ELF-1 (cell line): ENCODE measurements around the gene CDC7.
"Not testable (repeated sequence)": the region's sequence is repeated elsewhere in the genome, so short reads cannot be mapped to it uniquely, and the experiment has no call there.

Experiments
- DNase-seq: peaks from one replicate; pipeline ENCODE4 v3.0.0-alpha.2; 2016; ENCODE audit warnings: low read depth, low spot score

Gene CDC7

DNA sequence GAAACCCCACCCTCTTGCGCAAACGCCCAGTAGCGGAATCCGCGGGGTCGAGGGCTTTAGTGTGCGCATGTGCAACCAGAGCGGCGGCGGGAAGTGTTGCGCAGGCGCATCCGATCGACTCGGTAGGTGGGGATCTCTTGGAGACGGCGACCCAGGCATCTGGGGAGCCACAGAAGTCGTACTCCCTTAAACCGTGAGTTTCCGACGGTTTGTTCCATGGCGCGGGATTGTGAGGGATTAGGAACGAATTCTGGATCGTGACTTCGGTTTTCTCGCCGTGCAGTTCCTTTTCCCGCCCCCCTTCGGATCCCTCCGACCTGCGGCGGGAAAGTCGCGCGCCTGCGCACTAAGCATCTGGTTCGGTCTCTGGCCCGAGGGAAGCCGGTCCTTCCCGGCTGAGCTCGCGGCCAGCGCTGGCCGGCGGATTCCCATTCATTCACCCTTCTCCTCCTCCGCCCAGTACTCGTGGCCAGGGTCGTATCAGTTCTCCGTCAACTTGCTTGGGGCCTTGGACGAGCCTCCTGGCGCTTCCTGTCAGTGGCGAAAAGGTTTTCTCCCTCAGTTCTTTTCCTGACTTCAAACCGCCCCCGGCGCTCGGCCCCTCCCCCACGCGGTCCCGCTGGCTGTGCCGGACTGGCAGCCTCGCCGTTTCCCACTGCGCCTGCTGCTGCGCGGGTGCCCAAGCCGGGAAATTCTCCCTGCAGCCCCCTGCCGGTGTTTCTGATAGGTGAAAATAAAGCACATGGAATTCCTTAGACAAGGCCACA, at the start of gene CDC7:
TSS of gene CDC7 (plus strand) at position 96 of the 767 bp plus-strand sequence. CDS start 866 bp downstream, outside the sequence.
- DNase-seq = peak; percentile 97

DNA sequence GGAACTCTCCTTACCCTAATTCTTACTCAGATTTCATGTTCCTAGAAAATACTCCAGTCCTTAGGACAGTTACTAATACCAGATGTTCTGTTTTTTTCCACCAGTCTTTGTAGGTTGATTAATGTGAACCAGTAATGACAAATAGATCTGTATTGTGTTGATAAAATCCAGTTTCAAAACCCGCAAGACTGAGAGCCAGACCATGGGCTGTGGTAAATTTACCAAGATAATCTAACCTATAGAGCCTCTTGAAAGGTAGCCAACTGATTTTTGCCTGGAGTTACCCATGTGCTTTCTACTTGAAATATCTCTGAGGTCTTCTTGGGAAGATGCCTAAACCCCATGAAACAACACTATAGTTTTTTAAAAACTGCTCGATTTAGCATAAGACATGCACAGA, 46.5 kb upstream of the CDC7 start:
- no peak for DNase-seq

GRCh38 chr1:91455334-91455733, 45.3 kb upstream of the CDC7 start:
- DNase-seq = no peak

GRCh38 chr1:91455896-91456295, 44.8 kb upstream of the CDC7 start:
- DNase-seq = no peak

DNA sequence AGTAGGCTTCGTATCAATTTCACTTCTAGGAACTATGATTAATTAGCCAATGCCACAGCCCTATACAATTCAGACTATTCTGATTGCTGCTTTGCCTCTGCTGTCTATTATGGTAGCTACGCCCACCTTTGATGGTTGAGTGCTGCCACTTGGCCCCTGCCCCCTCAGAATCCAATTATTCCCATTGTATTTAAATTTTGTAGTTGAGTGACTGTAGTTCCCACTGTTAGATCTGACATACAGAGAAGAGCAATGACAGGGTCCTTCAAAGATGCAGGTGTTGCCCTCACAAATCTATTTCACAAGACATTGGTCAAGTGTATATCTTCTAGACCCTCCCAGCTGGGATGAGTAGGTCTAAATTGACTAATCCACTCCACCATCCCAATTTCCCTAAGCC, 35.3 kb upstream of the CDC7 start:
- DNase-seq = not testable (repeated sequence)

DNA sequence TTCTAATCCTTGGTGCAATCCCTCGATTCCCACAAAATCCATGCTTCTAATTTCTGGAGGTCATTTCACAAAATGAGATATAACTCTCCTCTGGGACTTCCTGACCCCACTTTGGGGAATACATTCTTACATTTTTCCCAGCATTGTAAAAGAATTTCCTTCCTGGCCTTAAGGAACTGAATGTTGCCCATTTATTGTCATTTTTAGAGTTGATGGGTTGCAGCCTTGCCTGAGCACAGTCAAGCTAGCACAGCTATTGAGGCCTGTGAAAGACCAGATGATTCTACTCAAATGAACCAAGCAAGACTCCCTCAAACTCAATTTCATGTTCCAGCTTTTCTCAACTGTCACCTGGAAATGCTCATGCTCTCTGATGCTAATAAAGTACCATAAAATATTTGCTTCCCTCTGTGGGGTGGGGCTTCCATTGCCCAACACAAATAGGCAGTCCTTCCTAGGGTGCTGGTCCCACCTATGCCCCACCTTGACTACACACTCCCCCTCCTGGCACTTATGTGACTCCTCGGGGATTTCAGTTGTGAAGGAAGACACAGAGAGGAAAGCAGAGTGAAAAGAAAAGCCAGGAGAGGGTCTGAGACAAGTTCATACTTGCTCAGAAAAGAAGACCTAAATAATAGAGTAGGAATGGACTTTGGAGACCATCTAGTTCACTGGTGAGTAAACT, 24.0 kb upstream of the CDC7 start:
- no peak for DNase-seq

DNA sequence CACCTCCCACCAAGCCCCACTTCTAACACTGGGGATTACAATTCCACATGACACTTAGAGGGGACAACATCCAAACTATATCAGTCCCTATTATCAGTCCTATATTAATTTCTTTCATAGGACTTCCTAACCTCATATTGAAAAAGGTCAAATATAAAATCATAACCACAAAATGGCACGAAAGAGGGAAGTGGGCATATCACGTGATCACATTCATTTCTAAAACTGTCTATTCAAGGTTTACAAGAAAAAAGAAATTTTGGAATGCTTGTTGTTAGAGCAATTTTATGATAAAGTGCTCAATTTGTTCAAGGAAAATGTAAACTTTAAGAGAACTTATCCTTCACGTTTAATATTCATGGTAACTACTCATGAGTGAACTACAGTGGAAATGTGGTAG, 13.2 kb upstream of the CDC7 start:
- DNase-seq = no peak

GRCh38 chr1:91490501-91490900, 10.2 kb upstream of the CDC7 start:
- no peak for DNase-seq

- no peak for DNase-seq
These were observed 2.6 kb upstream of the CDC7 start for GRCh38 chr1:91498035-91498434.

- no peak for DNase-seq
These were observed 2.0 kb upstream of the CDC7 start for GRCh38 chr1:91498498-91499245.

GRCh38 chr1:91499346-91499745, 1.3 kb upstream of the CDC7 start:
- DNase-seq = no peak

DNA sequence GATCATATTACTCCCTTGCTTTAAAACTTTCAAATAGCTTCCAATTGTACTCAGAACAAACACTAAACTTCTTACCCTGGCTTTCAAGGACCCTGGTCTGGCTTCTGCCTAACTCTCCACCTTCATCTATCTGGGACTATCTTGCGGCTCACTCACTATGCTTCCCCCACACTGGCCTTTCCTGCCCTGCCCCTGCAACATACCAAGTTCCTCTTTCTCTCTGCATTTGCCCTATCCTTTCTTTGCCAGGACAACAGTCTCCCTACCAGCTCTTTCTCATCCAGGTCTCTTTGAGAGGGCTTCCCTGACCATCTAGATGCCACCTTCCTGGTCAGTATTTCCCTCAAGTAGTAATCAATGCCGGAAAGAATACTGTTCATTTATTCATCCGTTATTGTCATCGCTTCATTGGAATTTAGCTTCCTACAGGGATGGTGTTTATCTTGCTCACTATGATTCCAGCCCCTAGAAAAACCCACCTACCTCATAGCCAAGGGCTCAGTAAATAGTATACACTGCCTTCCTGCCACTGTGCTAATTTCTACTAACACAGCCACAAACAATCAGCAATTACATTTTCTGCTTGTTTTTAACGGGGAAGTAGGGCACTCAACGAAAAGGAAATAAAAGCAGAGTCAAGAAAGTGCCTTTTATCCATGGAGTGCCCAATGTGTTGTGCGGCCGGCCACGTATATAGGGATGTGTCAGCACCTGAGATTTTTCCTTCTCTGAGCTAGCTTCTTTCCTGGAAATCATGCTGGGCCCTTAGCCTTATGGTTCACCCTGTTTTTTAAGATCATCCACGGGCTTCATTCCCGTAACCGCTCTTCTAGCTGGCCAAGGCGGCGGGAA, 521 bp upstream of the CDC7 start:
- peak; percentile 13 for DNase-seq

DNA sequence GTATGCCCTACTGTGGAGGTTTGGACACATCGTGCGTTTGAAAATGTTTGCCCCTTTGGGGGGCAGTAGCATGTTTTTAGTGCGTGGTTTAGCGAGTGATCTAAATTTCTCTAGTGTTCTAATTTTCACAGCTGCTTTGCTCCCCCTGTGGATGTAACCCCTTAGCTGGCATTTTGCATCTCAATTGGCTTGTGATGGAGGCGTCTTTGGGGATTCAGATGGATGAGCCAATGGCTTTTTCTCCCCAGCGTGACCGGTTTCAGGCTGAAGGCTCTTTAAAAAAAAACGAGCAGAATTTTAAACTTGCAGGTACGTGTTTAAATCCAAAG, 836 bp downstream of the CDC7 start:
- no peak for DNase-seq

DNA sequence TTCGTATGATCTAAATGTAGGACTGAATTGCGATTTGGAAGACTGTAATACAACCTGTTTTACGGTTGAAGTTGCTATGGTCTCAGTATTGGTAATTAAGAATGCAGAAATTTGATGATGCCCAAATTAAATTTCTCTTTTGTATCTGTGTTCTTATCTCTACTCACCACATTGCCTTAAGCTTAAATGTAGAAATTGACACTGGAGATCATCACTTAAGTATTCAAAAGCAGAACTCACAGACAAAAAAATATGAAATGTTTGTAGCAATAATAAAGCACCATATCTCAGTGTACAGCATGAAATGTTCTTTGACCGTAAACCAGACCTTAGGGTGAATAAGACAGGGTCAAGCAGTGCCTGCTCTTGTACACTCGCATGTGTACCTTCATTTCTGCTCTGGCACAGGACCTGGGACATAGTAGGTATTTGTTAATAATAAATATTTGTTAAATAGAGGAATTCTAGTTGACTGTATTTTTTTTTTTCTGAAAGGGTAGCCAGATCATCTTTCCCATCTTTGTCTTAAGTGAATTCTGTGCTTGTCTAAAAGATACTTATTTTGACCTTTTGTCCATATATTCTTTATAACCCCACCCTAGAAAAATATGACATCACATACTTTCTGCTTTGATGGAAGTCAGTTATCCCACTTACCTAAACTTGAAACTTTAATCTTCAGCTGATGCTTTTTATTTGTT, 1.5 kb downstream of the CDC7 start:
- DNase-seq = no peak

DNA sequence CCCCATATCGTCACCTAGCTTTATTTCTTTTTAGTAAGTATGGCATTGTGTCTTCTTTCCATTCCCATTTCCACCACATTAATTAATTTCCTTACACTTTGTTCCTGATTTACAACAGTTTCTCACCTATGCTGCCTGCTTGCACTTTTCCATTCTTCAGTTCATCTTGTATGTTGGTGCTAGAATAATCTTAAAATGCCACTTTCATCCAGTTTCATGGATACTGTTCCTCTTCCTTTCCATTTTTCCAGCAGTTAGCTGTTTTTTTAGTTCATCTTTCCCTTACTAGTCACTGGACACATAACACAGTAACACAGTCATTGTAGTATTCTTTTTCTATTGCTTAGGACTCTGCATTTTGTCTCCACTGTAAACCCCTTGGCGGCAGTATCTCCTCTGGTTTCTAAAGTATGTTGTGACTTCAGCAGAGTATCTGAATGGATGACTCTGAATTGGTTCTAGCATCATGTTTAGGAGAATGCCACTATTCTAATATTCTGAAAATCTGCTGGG, 2.1 kb downstream of the CDC7 start:
- no peak for DNase-seq

- no peak for DNase-seq
These were observed 2.8 kb downstream of the CDC7 start for GRCh38 chr1:91503332-91503900.

DNA sequence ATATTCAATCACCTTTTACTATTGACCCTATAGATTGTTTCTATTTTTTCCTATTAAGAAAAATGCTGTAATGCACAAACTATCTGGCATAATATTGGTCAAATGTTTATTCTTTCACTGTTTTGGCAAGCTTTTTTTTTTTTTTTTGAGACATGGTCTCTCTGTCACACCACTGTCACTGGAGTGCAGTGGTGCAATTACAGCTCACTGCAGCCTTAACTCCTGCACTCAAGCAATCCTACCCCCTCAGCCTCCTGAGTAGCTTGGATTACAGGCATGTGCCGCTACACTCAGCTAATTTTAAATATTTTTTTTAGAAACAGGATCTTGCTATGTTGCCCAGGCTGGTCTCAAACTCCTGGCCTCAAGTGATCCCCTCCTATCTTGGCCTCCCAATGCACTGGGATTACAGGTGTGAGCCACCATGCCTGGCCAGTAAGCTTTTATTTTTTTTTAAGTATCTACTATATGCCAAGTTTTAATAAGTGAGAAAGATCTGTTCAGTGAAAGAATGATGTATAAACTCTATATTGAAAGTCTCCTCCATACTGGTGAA, 3.4 kb downstream of the CDC7 start:
- DNase-seq = no peak

DNA sequence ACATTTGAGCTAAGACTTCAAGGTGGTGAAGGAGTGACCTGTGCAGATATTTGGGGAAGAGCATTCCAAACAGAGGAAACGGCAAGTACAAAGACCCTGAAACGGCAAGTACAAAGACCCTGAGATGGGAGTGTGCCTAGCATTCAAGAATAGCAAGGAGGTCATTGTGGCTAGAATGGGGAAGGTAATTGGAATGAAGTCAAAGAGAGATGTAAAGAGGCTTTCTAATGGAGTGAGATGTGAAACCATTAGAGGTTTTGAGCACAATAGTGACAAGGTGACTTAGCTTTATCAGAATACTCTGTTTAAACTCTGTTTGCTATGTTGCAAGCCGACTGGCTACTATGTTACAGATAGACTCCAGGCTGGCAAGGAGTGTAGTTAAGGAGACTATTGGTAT, 4.4 kb downstream of the CDC7 start:
- DNase-seq = no peak

GRCh38 chr1:91506071-91506470, 5.4 kb downstream of the CDC7 start:
- peak; percentile 69 for DNase-seq

GRCh38 chr1:91507328-91507727, 6.7 kb downstream of the CDC7 start:
- DNase-seq = no peak
